ENCODE data around the gene PKD1.

Gene PKD1

GRCh38 chr16:2167068-2167638, 31.5 kb upstream of the PKD1 start:
- no peak for DNase-seq

DNA sequence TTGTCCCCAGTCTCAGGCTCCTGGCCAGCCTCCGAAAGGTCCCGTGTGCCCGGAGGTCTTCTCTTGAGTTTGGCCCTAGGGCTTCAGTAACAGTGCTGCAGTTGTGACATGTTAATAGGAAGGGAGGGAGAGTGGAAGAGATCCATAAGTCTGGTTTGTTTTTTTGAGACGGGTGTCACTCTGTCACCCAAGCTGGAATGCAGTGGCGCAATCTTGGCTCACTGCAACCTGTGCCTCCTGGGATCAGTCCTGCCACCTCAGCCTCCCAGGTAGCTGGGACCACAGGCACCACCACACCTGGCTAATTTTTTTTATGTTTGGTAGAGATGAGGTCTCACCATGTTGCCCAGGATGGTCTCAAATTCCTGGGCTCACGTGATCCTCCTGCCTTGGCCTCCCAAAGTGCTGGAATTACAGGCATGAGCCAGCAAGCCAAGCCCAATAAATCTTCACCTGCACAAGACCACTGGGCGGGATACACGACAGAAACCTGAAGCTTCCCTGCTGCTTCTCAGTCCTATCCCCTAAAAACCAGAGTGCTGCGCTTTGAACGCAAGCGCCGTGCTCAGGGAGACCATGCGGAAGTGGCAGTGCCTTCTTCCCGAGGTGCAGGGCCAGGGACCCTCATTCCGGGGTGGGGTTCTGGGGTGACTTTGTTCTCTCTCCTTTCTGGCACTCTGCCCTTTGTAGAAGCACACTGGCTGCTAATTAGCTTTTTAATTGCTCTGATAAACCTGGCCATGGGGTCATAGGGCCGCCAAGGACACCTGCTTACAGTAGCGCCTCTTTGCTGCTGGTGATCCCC, 30.8 kb upstream of the PKD1 start:
- no peak for DNase-seq

DNA sequence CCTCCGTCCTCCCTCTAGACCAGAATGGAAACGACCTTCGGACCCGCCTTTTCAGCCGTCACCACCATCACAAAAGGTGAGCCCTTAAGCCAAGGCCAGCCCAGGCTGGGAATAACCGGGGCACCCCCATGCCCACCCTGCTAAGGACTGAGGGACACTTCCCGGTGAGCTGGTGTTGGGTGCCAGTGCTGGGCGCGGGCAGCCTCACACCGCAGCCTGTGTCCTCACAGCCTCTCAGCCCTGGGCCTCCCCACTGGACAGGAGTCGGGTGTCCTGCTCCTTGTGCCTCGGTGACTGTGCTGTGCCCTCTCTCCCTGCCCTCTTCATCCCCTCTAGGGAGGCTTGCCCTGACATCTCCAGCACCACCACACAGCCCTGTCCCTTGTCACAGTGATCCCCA, 30.2 kb upstream of the PKD1 start:
- DNase-seq = no peak

DNA sequence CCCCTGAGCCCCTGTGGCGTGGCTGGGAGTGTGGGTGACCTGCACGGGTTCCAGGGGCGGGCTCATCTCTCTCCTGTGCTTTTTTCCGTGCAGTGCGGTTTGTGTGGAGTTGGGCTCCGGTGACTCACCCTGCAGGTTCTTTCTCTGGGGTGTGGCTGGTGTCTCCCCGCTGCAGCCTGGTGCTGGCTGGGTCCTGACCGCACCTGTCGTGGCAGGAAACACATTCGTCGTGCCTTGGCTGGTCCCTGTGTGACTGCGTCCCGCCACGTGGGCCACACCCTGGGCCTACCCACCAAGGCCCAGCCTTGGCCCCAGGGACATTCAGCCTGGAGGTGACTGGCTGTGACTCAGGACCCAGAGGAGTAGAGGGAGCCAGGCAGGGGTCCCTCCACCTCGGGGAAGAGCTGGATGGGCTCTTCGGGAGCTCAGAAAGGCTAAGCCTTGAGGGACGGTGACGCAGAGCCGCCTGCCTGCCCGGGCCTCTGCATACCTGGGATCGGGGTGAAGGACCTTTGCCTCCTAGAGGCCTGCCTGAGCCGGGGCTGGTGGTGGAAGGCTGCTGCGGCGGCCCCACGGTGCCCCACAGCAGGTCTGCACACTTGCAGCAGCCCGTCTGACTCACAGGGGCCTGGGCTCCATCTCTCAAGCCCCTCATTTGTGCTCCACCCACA, 27.6 kb upstream of the PKD1 start:
- DNase-seq = no peak

DNA sequence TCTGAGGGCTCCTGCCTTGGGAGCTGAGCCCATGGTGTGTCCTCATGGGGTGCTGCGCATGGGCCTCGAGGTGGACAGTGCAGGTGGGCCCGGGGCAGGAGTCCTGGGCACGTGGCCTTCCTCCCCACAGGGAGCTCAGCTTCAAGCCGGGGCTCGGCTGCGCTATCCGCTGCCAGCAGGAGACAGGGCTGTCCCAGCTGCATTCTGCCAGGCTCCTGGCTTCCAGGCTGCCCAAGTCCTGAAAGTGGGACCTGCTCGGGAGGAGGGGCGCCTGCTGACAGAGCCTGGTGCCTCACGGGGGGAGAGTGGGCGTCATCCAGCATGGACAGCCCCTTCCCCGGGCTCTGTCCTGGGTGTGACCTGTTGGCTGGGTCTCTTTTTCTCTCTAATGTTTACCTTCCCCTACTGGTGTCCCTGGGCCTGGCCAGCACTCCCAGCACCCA, 27.0 kb upstream of the PKD1 start:
- no peak for DNase-seq

DNA sequence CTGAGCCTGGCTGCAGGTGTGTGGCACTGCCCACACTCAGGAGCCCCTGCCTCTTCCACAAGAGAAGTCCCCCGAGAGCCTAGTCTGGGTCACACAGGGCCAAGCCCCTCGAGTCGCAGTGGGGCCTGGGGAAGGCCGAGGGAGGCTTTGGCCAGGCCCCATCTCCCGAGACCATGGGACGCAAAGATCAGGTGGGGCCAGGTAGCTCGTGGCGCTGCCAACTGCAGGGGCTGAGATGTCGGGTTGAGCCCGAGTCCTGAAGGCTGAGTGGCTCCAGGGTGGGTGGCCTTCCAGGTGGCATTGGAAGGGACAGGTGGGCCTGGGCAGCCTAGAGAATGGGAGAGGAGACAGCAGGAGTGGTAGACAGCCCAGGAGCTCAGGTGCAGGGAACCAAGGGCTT, 26.2 kb upstream of the PKD1 start:
- DNase-seq = no peak

- peak; percentile 53 for DNase-seq
Observed at GRCh38 chr16:2160915-2161551, 25.3 kb upstream of the PKD1 start.

GRCh38 chr16:2159175-2159838, 23.6 kb upstream of the PKD1 start:
- DNase-seq = no peak

- no peak for DNase-seq
Observed at GRCh38 chr16:2158262-2158638, 22.6 kb upstream of the PKD1 start.

DNA sequence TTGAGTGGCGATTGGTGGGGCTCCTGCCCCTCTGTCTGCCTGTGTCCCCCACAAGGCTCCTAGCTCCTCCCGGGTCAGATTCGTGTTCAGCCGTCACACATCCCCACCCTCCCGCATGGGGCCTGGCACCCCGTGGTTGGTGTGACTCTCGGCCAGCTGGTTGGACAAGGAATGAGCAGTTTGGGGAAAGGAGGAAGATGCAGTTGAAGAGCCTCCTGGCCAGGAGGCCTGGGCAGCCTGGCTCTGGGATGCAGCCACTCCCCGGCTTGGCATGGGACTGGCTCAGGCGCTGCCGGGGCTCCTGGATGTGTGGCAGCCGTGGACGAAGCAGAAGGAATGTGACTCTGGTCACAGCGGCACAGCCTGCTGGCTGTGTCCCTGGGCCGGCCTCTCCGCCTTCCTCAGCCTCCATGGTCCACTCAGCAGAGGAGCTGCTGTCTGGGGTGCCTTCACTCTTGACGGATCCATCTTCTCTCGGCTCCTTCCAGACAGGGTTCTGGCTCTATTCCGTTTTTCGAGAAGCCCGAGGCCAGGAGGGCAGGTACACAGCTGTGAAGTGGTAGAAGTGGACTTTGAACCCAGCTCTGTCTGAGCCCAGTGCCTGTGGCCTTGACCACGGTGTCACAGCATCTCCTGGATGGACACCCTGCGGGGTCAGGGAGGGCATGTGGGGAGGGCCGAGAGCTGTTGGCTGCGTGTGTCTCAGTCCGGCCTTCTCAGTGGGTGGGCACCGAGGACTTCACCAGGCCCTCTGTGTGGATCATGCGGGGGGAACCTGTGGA, 22.0 kb upstream of the PKD1 start:
- DNase-seq = no peak

DNA sequence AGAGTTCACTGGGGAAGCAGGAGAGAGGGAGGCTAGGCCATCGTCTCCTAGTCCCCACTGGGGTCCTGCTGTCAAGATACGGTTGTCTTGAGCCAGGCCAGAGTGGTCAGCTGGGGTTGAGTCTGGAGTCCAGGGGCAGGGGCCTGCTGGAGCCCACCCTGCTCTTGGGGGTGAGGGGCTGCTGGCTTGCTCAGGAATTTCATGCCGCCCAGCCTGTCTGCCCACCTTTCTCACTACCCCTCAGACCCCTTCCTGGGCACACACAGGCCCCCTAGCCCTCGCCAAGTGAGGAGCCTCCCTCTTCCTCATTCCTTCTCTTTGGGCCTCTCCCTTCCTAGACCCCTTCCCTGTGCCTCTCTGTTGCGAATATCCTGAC, 21.1 kb upstream of the PKD1 start:
- DNase-seq = no peak

GRCh38 chr16:2155977-2156848, 20.5 kb upstream of the PKD1 start:
- DNase-seq = peak; percentile 52

DNA sequence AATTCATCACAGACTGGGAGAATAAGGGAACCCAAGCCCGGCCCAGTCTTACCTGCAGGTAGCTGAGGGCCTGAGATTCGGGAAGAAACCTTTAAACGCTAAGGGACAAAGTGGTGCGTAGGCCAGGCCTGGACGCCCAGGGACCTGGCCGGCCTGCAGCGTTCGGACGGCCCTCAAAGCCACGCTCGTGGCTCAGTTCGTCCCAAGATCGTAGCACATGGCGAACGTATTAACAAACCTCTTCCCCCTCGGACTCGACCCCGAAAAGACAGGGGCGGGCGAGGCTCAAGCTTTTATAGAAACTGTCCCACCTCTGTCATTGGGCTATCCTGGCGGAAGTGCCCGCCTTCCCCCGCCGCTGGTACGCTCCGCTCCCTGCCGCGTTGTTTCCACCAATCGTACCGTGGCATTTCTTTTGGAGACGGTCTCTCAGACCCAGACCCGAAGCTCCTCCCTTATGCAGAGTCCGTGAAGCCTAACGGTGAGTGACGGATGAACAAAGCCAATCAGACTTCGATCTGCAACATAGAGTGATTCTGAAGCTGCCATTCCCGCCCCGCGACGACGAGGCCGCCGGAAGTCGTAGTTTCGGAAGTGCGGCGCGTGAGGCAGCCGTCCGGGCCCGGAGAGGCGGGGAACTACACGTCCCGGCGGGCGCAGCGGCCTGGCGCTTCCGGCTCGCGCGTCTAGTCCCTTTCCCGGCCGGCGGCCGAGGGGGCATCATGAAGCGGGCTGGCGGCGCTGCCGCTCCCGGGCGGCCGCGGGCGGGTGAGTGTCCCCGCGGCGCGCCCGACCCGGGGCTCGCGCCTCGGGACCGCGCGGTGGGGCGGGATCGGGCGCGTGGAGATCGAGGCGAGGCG, 19.6 kb upstream of the PKD1 start, which contains the start of gene TRAF7:
TRAF7 (plus strand) TSS at position 692 of the 860 bp plus-strand sequence. CDS start 8,139 bp downstream, outside the sequence.
- DNase-seq = peak; percentile 100

DNA sequence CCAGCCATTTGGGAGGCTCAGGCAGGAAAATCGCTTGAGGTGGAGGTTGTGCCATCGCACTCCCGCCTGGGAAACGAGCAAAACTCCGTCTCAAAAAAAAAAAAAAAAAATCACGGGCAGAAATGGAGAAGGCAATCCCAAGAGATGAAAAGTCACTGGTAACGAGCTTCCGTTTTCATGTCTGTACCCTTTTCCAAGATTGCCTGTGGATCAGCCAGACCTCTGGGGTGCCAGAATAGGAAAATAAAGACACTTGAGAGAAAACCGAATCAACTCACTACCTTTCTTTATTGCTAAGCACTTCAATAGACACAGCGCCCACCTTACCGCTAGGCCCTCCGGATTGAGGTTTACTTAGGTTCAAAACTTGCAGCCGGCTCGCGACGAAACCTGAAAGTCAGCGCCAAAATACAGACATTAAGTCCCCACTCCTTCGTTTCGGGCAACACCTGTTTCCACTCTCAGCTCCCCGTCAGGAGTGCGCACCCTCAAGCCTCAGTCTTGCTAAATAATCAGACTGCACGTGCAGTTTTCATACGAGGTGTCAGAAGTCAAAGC, 18.9 kb upstream of the PKD1 start:
- no peak for DNase-seq

DNA sequence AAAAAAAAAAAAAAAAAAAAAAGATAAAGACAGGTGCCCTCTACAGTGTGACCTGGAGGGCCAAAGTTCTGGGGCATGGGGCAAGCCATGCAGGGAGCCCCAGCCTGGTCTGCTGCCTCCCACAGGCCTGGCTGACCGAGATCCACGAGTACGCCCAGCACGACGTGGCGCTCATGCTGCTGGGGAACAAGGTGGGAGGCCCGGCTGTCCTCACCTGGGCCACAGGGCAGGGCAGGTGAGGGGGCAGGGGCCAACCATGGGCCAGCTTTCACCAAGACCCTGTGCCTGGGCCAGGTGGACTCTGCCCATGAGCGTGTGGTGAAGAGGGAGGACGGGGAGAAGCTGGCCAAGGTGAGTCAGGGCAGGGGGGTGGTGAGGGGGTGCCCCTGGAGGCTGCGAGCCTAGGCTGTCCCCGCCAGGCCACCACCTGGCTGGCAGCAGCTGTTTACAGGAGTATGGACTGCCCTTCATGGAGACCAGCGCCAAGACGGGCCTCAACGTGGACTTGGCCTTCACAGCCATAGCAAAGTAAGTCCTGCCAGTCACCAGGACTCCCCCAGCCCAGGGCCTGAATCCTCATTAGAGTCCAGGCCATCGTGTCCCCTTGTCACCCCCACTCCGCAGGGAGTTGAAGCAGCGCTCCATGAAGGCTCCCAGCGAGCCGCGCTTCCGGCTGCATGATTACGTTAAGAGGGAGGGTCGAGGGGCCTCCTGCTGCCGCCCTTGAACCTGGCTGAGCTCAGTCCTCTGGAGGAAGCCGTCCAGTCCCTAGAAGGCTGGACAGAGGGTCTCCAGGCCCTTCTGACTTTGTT, 17.2 kb upstream of the PKD1 start:
- DNase-seq = no peak

GRCh38 chr16:2151188-2152091, 15.7 kb upstream of the PKD1 start:
- no peak for DNase-seq

DNA sequence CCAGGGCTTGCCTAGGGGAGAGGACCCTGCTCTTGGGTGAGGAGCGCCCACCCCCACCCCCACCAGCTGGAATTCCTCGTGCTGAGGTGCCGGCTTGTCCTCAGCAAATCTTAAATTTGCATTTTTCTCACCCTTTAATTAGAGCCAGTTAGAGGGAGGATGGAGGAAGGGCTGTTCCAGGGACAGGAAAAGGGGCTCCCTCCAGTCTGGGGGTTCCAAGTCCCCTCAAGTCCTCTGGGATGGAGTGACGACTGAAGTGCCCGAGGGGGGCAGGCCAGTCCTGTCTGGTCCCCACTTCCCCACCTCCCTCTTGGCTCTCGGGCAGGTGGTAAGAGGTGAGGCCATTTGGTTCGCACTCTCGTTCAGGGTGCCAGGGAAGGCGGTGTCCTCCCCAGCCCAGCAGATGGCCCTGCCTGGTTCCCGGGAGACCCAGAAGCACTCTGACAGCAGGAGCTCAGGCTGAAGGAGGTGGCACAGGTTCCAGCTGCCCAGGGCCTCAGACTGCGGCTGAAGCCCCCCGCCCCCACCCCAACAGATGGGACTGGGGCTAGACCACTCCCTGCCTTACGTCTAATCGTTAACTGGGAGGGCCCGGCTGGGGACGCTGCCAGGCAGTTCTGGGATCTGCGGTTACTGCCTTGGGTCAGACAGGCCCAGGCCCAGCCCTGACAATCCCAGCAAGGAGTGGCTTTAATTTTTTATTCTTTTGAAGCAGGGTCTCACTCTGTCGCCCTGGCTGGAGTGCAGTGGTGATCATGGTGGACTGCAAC, 14.9 kb upstream of the PKD1 start:
- no peak for DNase-seq
